HG02938 (cell line): ENCODE measurements around the gene YIPF3.
"Not testable (repeated sequence)": the region's sequence is repeated elsewhere in the genome, so short reads cannot be mapped to it uniquely, and the experiment has no call there.

Experiments used
- ATAC-seq: cut with Tn5 transposase; IDR thresholded peaks from one replicate; pipeline ENCODE4 v1.9.1; 2021; ENCODE audit warnings: mild to moderate bottlenecking, moderate library complexity; ENCODE audit not compliant: unreplicated experiment

Gene YIPF3

GRCh38 chr6:43467265-43467664 is 49.5 kb downstream of the YIPF3 start:
- not testable (repeated sequence) for ATAC-seq

- no peak for ATAC-seq
Observed at GRCh38 chr6:43465948-43466347, 50.8 kb downstream of the YIPF3 start.

- no peak for ATAC-seq
Observed at GRCh38 chr6:43464337-43464736, 52.4 kb downstream of the YIPF3 start.

GRCh38 chr6:43461936-43462335 is 54.8 kb downstream of the YIPF3 start:
- ATAC-seq, result no peak
